ENCODE results near the gene IL3.

DNA sequence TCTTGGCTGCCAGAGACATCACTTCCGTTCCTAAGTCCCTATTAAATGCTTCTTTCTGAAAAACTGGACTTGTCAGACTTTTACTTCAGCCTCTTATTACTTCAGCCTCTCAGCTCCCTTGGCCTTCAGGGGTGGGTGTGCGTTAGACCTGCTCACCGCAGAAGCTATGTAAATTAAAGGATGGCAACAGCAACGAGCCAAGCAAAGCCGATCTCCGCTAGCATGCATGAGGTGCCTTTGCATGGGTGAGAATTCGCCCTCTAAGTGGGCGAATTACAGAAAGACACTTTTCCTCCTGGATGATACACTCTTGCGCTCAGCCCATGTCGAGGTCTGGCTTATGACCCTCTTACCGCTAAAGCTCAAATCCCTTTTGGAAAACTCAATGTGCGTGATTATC, 10.9 kb upstream of the IL3 start:
- TF ChIP-seq CTCF (IDR thresholded peaks at IDR 0.05; ENCODE audit: insufficient read depth, low read depth, low read length), result no peak
- TF ChIP-seq EZH2 (IDR thresholded peaks at IDR 0.05; ENCODE audit: insufficient read depth, low read length), result no peak
